ENCODE data around the gene URM1.
A peak's percentile ranks its signal among the peaks of the same experiment; 100 is the strongest.
"Not testable (repeated sequence)": the region's sequence is repeated elsewhere in the genome, so short reads cannot be mapped to it uniquely, and the experiment has no call there.

The URM1 gene

DNA sequence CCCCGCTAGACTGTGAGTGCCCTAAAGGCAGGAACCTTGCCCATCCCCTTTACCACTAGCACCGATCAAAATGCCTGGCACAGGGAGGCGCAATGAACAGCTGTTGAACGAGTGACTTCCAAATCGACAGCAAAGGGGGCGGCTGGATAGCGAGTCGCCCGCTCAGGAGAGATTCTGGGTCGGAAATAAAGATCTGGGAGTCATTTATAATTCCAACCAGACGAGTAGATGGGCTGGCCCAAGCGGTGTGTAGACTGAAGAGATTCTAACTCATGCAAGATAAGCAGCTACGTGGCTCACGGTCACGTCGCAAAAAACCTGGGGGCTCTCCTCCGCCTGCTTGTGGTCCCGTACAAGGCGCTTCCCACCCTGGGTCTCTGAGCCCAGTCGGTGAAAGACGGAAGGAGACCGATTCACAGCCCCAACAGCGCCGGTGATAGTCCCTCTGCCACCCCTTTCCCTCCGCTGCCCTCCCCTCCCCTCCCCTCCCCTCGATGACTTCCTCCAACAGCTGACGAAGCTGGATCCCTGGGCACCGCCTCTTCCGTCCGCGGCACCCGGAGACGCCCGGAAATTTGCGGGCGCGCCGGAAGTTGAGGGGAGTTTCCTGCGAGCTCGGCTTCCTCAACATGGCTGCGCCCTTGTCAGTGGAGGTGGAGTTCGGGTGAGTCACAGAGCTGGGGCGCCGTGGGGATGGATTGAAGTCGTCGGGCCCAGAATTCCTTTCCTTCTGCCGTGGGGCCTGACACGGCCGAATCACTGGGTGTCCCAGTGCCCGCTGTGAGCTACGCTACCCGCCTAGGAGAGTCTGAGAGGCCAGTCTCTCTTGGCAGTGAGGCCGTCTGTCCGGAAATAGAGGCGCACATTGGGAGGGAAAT is at the start of gene URM1:
URM1 (plus strand) TSS at position 623 of the 878 bp plus-strand sequence; CDS start at position 630, 7 bp downstream.
- DNase-seq (ENCODE audit: low read depth in 4 of 4, low spot score in 1 of 4), result peak; percentile 86 to 93 (median 90)

DNA sequence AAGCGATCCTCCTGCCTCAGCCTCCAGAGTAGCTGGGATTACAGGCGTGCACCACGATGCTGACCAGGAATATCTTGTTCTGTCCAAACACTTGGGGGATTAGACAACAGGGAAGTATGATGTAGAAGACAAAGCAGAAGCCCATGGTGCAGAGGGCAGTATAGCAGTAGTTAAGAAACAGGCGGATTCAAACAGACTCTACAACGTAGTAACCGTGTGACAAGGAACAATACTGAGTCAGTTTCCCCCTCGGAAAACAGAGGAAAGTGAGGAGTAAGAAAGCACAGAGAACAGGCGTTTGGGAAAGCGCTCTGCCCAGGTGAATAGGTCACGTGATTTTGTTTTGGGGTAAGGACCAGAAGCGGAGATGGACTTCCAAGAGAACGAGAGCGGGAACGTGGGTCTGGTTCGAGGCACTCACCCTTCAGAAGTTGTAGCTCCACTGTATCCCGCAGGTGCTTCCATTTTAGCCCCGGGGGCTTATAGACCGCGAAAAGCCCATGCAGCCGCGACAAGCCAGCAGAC is 49.2 kb upstream of the URM1 start:
- DNase-seq (ENCODE audit: low read depth in 4 of 4, low spot score in 1 of 4), result no peak

- DNase-seq (ENCODE audit: low read depth in 4 of 4, low spot score in 1 of 4), result peak; percentile 86 to 92 (median 87)
Measured at GRCh38 chr9:128322404-128323211, 48.6 kb upstream of the URM1 start, which contains the start of the genes COQ4 and TRUB2. COQ4 (plus strand) TSS chr9:128322839; CDS start chr9:128322859, 20 bp downstream. TRUB2 (minus strand) TSS chr9:128322447; CDS start chr9:128322408, 39 bp downstream.

DNA sequence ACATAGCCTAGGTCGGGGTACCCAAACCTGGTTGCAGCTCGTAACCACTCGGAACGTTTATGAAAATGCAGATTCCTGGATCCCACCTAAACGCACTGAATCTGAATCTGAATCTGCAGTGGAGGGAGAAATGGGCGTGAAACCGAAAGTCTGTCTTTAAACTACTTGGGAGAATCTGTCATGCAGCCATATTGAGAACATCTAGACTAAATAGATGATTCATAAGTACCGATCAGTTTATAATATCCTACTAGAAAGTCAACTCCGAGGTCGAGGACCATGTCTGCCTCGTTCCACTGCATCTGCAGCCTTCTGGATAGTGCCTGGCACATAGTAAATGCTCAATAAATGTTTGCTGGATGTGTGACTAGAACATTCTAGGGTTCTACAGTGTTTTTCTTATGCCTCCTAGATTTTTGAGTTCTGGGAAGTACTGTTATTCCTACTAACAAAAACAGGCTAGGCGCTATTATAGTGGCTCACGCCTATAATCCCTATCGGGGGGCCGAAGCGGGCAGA is 47.9 kb upstream of the URM1 start:
- DNase-seq (ENCODE audit: low read depth in 4 of 4, low spot score in 1 of 4), result no peak

GRCh38 chr9:128323791-128324190 is 47.4 kb upstream of the URM1 start:
- no peak for DNase-seq (ENCODE audit: low read depth in 4 of 4, low spot score in 1 of 4)

DNA sequence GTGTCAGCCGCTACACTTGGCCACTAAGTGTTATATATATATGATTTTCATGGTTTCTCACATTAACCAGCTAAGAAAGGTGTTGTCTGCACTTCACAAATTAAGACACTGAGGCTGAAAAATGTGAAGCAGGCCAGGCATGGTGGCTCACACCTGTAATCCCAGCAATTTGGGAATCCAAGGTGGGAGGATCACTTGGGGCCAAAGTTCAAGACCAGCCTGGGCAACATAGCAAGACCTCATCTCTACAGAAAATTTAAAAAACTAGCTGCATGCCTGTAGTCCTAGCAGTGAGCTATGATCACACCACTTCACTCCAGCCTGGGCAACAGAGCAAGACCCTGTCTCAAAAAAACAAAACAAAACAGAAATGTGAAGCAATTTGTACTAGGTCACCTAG is 46.8 kb upstream of the URM1 start:
- no peak for DNase-seq (ENCODE audit: low read depth in 4 of 4, low spot score in 1 of 4)

- no peak for DNase-seq (ENCODE audit: low read depth in 4 of 4, low spot score in 1 of 4)
Measured at GRCh38 chr9:128325629-128326028, 45.5 kb upstream of the URM1 start.

DNA sequence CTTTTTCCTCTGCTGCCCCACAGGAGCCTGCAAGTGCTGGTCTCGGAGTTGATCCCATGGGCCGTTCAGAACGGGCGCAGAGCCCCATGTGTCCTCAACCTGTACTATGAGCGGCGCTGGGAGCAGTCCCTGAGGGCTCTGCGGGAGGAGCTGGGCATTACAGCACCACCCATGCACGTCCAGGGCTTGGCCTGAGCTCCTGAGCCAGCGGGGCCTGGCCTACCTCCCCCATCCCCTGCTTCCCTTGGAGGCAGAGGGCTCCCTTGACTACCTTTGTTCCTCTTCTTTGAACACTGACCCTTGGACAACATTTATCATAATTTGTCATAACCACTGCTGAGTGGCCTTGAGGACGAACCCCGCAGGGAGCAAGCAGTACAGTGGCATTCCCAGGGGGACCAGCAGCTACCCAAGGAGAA is 37.7 kb upstream of the URM1 start:
- no peak for DNase-seq (ENCODE audit: low read depth in 4 of 4, low spot score in 1 of 4)

DNA sequence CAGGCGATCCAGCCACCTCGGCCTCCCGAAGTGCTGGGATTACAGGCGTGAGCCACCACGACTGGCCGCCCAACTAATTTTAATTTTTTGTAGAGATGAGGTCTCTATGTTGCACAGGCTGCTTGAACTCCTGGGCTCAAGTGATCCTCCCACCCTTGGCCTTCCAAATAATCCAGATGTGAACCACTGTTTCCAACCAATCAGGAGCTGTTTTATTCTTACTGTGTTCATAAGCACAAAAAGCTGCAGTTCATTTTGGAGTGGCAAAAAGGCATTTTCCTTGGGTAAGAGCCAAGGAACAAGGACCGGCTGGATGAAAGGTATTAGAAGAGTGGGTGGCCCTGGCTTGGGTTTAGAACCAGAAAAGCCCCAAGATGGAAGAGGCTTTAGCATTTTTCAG is 36.0 kb upstream of the URM1 start:
- DNase-seq (ENCODE audit: low read depth in 4 of 4, low spot score in 1 of 4), result no peak

DNA sequence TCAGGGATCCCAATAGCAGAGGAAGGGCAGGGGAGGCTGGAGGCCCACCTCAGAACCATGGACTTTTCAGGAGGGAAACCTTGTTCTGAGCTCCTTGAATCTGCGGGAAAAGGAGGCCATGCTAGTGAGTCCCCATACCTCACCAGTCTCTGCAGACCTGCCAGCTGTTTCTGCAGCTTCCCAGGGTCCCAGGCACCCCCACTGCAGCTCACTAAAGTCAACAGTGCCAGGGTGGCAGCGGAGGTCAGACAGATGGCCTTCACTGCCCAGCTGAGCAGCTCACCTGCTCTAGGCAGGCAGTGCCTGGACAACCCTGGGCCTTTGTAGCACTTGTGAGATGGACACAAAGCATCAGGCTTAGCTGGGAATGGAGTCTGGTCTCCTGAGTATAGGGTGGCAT is 35.3 kb upstream of the URM1 start:
- no peak for DNase-seq (ENCODE audit: low read depth in 4 of 4, low spot score in 1 of 4)

GRCh38 chr9:128337936-128338335 is 33.2 kb upstream of the URM1 start:
- no peak for DNase-seq (ENCODE audit: low read depth in 4 of 4, low spot score in 1 of 4)

DNA sequence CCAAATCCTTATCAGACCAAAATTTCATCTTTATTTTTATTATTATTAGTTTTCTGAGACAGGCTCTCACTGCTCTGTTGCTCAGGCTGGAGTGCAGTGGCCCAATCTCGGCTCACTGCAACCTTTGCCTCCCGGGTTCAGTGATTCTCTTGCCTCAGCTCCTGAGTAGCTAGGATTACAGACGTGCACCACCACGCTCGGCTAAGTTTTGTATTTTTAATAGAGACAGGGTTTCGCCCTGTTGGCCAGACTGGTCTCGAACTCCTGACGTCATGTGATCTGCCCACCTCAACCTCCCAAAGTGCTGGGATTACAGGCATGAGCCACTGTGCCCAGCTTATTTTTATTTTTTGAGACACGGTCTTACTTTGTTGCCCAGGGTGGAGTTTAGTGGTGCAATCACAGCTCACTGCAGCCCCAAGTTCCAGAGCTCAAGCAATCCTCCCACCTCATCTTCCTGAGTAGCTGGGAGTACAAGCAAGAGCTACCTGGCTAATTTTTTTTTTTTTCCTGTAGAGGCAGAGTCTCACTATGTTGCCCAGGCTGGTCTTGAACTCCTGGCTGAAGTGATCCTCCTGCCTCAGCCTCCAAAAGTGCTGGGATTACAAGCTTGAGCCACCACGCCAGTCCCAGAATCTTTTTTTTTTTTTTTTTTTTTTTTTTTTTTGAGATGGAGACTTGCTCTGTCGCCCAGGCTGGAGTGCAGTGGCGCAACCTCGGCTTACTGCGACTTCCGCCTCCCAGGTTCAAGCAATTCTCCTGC is 32.1 kb upstream of the URM1 start:
- DNase-seq (ENCODE audit: low read depth in 4 of 4, low spot score in 1 of 4), result not testable (repeated sequence)

DNA sequence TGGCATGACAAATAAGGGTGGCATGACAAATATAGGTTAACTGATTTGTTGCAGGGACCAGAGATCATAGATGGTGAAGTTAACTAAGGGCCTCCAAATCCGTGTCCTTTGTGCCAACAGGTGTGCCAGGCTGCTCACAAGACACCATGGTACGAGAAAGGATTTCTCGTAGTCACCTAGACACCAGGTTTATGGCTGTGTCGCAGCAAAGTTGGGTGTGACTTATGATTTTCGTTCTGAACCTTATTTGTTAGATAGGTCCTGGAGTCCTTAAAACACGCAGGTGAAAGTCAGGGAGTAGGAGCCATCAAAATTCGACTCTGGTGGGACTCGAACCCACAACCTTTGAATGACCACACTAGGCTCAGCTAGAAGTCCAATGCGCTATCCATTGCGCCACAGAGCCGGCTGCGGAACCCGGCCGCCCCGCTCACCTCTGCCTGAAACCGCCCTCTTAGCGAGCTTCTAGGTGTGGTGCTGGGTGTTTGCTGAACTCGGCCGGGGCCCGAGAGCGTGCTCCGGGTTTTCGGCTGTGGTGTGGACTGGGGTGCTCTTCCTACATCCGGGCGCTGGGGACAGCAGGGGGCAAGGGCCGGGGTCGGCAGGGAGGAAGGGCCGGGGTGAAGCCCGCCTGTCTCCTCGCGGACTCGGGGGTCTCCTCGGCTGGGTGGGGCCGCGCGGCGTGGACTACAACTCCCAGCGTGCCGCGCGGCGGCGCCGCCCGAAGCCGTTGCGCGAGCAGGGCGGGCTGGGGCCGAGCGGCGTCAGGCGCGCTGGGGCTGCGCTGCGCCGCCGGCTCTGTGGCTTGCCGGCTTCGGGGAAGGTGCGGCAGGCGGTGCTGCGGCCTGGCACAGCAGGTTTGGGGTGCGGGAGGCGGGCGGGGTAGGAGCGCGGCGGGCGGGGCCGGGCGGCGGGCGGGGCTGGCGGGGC is 31.1 kb upstream of the URM1 start, which contains the start of gene SLC27A4:
SLC27A4 (plus strand) TSS at position 767 of the 930 bp plus-strand sequence. CDS start 2,606 bp downstream, outside the sequence.
- DNase-seq (ENCODE audit: low read depth in 4 of 4, low spot score in 1 of 4), result peak; percentile 53 to 75 (median 62)

GRCh38 chr9:128340691-128341434 is 30.3 kb upstream of the URM1 start:
- DNase-seq (ENCODE audit: low read depth in 4 of 4, low spot score in 1 of 4), result peak in 1 of 4 experiments; percentile 9

DNA sequence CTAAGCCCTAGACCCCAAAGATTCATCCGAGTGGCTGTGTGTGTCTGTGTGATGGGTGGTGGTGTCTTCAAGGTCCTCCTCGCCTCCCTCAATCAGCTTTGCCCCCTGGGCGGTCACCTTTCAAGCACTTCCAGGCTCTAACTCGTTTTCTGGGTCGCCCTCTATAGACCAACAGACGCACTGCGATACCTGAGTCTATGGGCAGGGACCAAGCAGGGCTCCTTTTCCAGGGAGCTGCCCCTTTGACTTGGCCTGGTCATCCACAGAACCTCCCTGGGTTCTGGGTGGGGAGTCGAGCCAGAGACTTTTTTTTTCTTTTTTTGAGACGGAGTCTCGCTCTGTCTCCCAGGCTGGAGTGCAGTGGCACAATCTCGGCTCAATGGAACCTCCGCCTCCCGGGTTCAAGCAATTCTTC is 29.7 kb upstream of the URM1 start:
- peak in 3 of 4 experiments; percentile 21 to 59 (median 49) for DNase-seq (ENCODE audit: low read depth in 4 of 4, low spot score in 1 of 4)

DNA sequence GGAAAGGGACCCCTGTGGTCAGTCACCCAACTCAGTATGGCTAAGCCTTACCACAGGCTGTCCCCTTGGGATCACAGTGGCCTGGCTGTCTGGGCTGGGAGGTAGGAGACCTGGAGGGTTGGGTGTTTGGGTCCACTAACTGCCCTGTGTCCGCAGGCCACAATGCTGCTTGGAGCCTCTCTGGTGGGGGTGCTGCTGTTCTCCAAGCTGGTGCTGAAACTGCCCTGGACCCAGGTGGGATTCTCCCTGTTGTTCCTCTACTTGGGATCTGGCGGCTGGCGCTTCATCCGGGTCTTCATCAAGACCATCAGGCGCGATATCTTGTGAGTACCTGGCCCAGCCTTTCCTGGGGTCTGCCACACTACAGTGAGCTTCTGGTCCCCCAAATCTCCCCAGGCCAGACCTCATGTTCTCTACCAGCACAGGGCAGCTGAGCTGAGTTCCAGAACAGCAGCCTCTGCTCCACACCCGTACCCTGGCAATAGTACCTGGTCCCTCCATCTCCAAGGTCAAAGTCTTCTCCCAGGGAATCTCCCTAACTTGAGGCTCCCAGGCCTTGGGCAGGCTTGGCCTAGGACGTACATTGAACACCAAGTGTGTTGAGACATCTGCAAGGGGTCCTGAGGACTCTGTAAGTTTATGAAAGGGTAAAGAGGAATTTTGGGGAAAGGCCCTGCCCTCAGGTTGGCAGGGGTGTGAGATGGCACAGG is 28.0 kb upstream of the URM1 start:
- DNase-seq (ENCODE audit: low read depth in 4 of 4, low spot score in 1 of 4), result no peak

DNA sequence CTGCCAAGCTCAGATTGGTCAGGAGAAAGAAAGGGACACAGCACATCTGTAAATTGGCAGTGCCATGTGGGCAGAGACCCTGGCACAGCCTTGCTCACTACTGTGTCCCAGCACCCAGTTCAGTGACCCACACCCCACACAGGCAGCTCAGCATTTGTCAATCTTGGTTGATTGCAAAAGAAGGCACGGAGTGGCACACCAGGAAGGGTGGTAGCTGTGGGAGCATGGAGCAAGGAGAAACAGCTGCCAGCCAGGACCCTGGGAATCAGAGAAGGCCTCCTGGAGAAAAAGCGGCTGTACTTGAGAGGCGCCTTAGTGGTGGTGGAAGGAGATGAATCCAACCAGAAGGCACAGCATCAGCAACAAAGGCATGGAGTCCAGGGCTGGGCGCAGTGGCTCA is 27.3 kb upstream of the URM1 start:
- DNase-seq (ENCODE audit: low read depth in 4 of 4, low spot score in 1 of 4), result no peak

All from stimulated activated CD4-positive, alpha-beta T cell treated with anti-CD3 and anti-CD28 coated beads, Interleukin-1b, Interleukin-23, amount 100 ng/mL, for 24 hours (primary cell).